ENCODE data around the gene ZNF529.
"Not testable (repeated sequence)": the region's sequence is repeated elsewhere in the genome, so short reads cannot be mapped to it uniquely, and the experiment has no call there.

ZNF529 gene

GRCh38 chr19:36573020-36573894, at the start of gene ZNF529:
ZNF529 (minus strand) TSS chr19:36573292; CDS start chr19:36572346, 946 bp downstream.
- DNase-seq (ENCODE audit: low read depth in 1 of 2, low spot score in 1 of 2): peak; percentile 62 to 76

GRCh38 chr19:36605877-36606478, 32.9 kb upstream of the ZNF529 start:
- DNase-seq (ENCODE audit: low read depth in 1 of 2, low spot score in 1 of 2): no peak

GRCh38 chr19:36605101-36605876, 32.2 kb upstream of the ZNF529 start, which contains the start of gene ZNF382:
ZNF382 (plus strand) TSS chr19:36605313; CDS start chr19:36609915, 4,602 bp downstream.
- DNase-seq (ENCODE audit: low read depth in 1 of 2, low spot score in 1 of 2): peak; percentile 69 to 79

GRCh38 chr19:36604656-36605100, 31.6 kb upstream of the ZNF529 start:
- peak; percentile 71 to 80 for DNase-seq (ENCODE audit: low read depth in 1 of 2, low spot score in 1 of 2)

GRCh38 chr19:36602681-36603080, 29.6 kb upstream of the ZNF529 start:
- DNase-seq (ENCODE audit: low read depth in 1 of 2, low spot score in 1 of 2): not testable (repeated sequence)

GRCh38 chr19:36579255-36579654, 6.2 kb upstream of the ZNF529 start:
- DNase-seq (ENCODE audit: low read depth in 1 of 2, low spot score in 1 of 2): no peak

GRCh38 chr19:36577271-36577996, 4.3 kb upstream of the ZNF529 start:
- DNase-seq (ENCODE audit: low read depth in 1 of 2, low spot score in 1 of 2): no peak

GRCh38 chr19:36574741-36575140, 1.6 kb upstream of the ZNF529 start:
- no peak for DNase-seq (ENCODE audit: low read depth in 1 of 2, low spot score in 1 of 2)

GRCh38 chr19:36573895-36574720, 1.0 kb upstream of the ZNF529 start:
- DNase-seq (ENCODE audit: low read depth in 1 of 2, low spot score in 1 of 2): no peak

GRCh38 chr19:36572593-36573019, 486 bp downstream of the ZNF529 start:
- DNase-seq (ENCODE audit: low read depth in 1 of 2, low spot score in 1 of 2): no peak

- DNase-seq (ENCODE audit: low read depth in 1 of 2, low spot score in 1 of 2): no peak
Observed at GRCh38 chr19:36564391-36564790, 8.7 kb downstream of the ZNF529 start.

- no peak for DNase-seq (ENCODE audit: low read depth in 1 of 2, low spot score in 1 of 2)
Observed at GRCh38 chr19:36547001-36547732, 25.9 kb downstream of the ZNF529 start.

- DNase-seq (ENCODE audit: low read depth in 1 of 2, low spot score in 1 of 2): no peak
Observed at GRCh38 chr19:36528921-36529518, 44.1 kb downstream of the ZNF529 start.

- DNase-seq (ENCODE audit: low read depth in 1 of 2, low spot score in 1 of 2): peak; percentile 74 to 89
Observed at GRCh38 chr19:36528194-36528920, 44.7 kb downstream of the ZNF529 start, which contains the start of gene ZNF260. ZNF260 (minus strand) TSS chr19:36528271; CDS start chr19:36515238, 13,033 bp downstream.

- no peak for DNase-seq (ENCODE audit: low read depth in 1 of 2, low spot score in 1 of 2)
Observed at GRCh38 chr19:36527873-36528193, 45.3 kb downstream of the ZNF529 start.

GRCh38 chr19:36527341-36527740, 45.8 kb downstream of the ZNF529 start:
- no peak for DNase-seq (ENCODE audit: low read depth in 1 of 2, low spot score in 1 of 2)

- no peak for DNase-seq (ENCODE audit: low read depth in 1 of 2, low spot score in 1 of 2)
Observed at GRCh38 chr19:36526581-36526980, 46.5 kb downstream of the ZNF529 start.

- no peak for DNase-seq (ENCODE audit: low read depth in 1 of 2, low spot score in 1 of 2)
Observed at GRCh38 chr19:36524617-36525016, 48.5 kb downstream of the ZNF529 start.
